Mesendoderm (in vitro differentiated cells): ENCODE results near the gene EPS8L1.
A peak's percentile ranks its signal among the peaks of the same experiment; 100 is the strongest.

Experiments
- DNase-seq: peaks from one replicate; pipeline ENCODE4 v3.0.0; 2013
- H2AK5ac ChIP-seq: 2 replicates; pipeline ENCODE4 v1.6.1; 2013; ENCODE audit warnings: low read length, inconsistent platforms
- H2BK120ac ChIP-seq: 2 replicates; pipeline ENCODE4 v1.6.1; 2013; ENCODE audit warnings: low read depth, mild to moderate bottlenecking, low read length, moderate library complexity, mixed read lengths
- H2BK15ac ChIP-seq: replicated peaks from 2 replicates; pipeline ENCODE4 v1.6.1; 2013; ENCODE audit warnings: low read depth, mild to moderate bottlenecking, moderate library complexity
- H2BK5ac ChIP-seq: 2 replicates; pipeline ENCODE4 v1.6.1; 2013; ENCODE audit warnings: low read length, inconsistent platforms
- H3K18ac ChIP-seq: 2 replicates; pipeline ENCODE4 v1.6.1; 2013; ENCODE audit warnings: mild to moderate bottlenecking, low read length, mixed read lengths
- H3K23ac ChIP-seq: one replicate; pipeline ENCODE4 v1.6.1; 2013; ENCODE audit warnings: low read length
- H3K27ac ChIP-seq: 2 replicates; pipeline ENCODE4 v1.5.1; 2013; ENCODE audit warnings: low read depth, mild to moderate bottlenecking, inconsistent platforms, low read length, moderate library complexity
- H3K27me3 ChIP-seq: 2 replicates; pipeline ENCODE4 v1.6.1; 2013; ENCODE audit warnings: low read length, control low read depth, mild to moderate bottlenecking, inconsistent platforms; ENCODE audit not compliant: insufficient read depth, poor library complexity
- H3K36me3 ChIP-seq: 2 replicates; pipeline ENCODE4 v1.6.1; 2013; ENCODE audit warnings: low read length, inconsistent platforms; ENCODE audit not compliant: control insufficient read depth, insufficient read depth
- H3K4ac ChIP-seq: one replicate; pipeline ENCODE4 v1.6.1; 2013; ENCODE audit warnings: low read depth, mild to moderate bottlenecking, low read length, moderate library complexity
- H3K4me1 ChIP-seq: 2 replicates; pipeline ENCODE4 v1.6.1; 2013; ENCODE audit warnings: low read depth, low read length, inconsistent platforms; ENCODE audit not compliant: control insufficient read depth
- H3K4me2 ChIP-seq: 2 replicates; pipeline ENCODE4 v1.6.1; 2013; ENCODE audit warnings: low read length
- H3K4me3 ChIP-seq: 2 replicates; pipeline ENCODE4 v1.5.1; 2013; ENCODE audit warnings: mild to moderate bottlenecking, low read length
- H3K56ac ChIP-seq: one replicate; pipeline ENCODE4 v1.6.1; 2013; ENCODE audit warnings: low read length
- H3K79me1 ChIP-seq: 2 replicates; pipeline ENCODE4 v1.6.1; 2013; ENCODE audit warnings: low read length, inconsistent platforms
- H3K79me2 ChIP-seq: 2 replicates; pipeline ENCODE4 v1.6.1; 2013; ENCODE audit warnings: mild to moderate bottlenecking, low read length; ENCODE audit not compliant: control insufficient read depth, insufficient read depth
- H3K9ac ChIP-seq: 2 replicates; pipeline ENCODE4 v1.6.1; 2013; ENCODE audit warnings: low read length, inconsistent platforms
- H4K5ac ChIP-seq: one replicate; pipeline ENCODE4 v1.6.1; 2013; ENCODE audit warnings: low read length
- H4K8ac ChIP-seq: one replicate; pipeline ENCODE4 v1.6.1; 2013; ENCODE audit warnings: low read depth, mild to moderate bottlenecking, control low read depth, low read length, moderate library complexity
- WGBS: extraction: QIAGEN DNeasy Blood & Tissue Kit; methylation state at CpG from one replicate; pipeline ENCODE4 v1.1.7; 2013; ENCODE audit warnings: low lambda C conversion rate, missing lambda C conversion rate; ENCODE audit not compliant: insufficient coverage; ENCODE audit errors: extremely low coverage; 5-methylcytosine and 5-hydroxymethylcytosine counted together

EPS8L1 gene

GRCh38 chr19:55069865-55070197 is 5.8 kb upstream of the EPS8L1 start:
- no peaks in the 10 kb centered on the region for H3K27me3 ChIP-seq
- H3K27ac ChIP-seq: no peak overlapping the region
- WGBS: no CpG with 5 or more reads among the region's 2 CpGs
- peak overlapping the region; percentile 40 for H3K4me2 ChIP-seq
- peak overlapping the region; percentile 71 for H3K56ac ChIP-seq
- no peak overlapping the region for H2BK120ac ChIP-seq
- no peak overlapping the region for H4K8ac ChIP-seq
- H3K79me2 ChIP-seq: no peaks in the 10 kb centered on the region
- H2AK5ac ChIP-seq: no peak overlapping the region
- H3K4ac ChIP-seq: no peak overlapping the region
- no peaks in the 10 kb centered on the region for H3K36me3 ChIP-seq
- H3K4me1 ChIP-seq: peaks cover 4% of the 10 kb centered on the region
- no peak overlapping the region for H3K9ac ChIP-seq
- no peak overlapping the region for H3K18ac ChIP-seq
- H4K5ac ChIP-seq: no peak overlapping the region
- no peak for DNase-seq
- no peak overlapping the region for H3K23ac ChIP-seq
- H2BK15ac ChIP-seq: no peak overlapping the region
- no peaks in the 10 kb centered on the region for H3K79me1 ChIP-seq
- no peak overlapping the region for H3K4me3 ChIP-seq
- H2BK5ac ChIP-seq: no peak overlapping the region

GRCh38 chr19:55070466-55071128 is 5.1 kb upstream of the EPS8L1 start:
- H3K36me3 ChIP-seq: no peaks in the 10 kb centered on the region
- no peak overlapping the region for H3K4ac ChIP-seq
- H2AK5ac ChIP-seq: no peak overlapping the region
- peaks cover 4% of the 10 kb centered on the region for H3K4me1 ChIP-seq
- no peak overlapping the region for H3K4me3 ChIP-seq
- H3K23ac ChIP-seq: no peak overlapping the region
- no peak for DNase-seq
- H4K5ac ChIP-seq: no peak overlapping the region
- no peak overlapping the region for H2BK5ac ChIP-seq
- H3K18ac ChIP-seq: no peak overlapping the region
- no peaks in the 10 kb centered on the region for H3K79me1 ChIP-seq
- H3K4me2 ChIP-seq: no peak overlapping the region
- whole genome bisulfite sequencing: no CpG with 5 or more reads among the region's 10 CpGs
- no peak overlapping the region for H3K56ac ChIP-seq
- no peak overlapping the region for H3K27ac ChIP-seq
- no peak overlapping the region for H2BK15ac ChIP-seq
- H3K9ac ChIP-seq: no peak overlapping the region
- no peaks in the 10 kb centered on the region for H3K79me2 ChIP-seq
- H3K27me3 ChIP-seq: no peaks in the 10 kb centered on the region
- H4K8ac ChIP-seq: no peak overlapping the region
- H2BK120ac ChIP-seq: no peak overlapping the region

GRCh38 chr19:55071129-55071502 is 4.6 kb upstream of the EPS8L1 start:
- H3K4me3 ChIP-seq: no peak overlapping the region
- H3K18ac ChIP-seq: no peak overlapping the region
- no peak overlapping the region for H3K56ac ChIP-seq
- no peak overlapping the region for H3K27ac ChIP-seq
- H3K9ac ChIP-seq: no peak overlapping the region
- no peak overlapping the region for H2AK5ac ChIP-seq
- no peak overlapping the region for H4K5ac ChIP-seq
- no peaks in the 10 kb centered on the region for H3K79me2 ChIP-seq
- H3K36me3 ChIP-seq: no peaks in the 10 kb centered on the region
- no peak overlapping the region for H2BK5ac ChIP-seq
- no peak overlapping the region for H2BK120ac ChIP-seq
- no peak overlapping the region for H3K4ac ChIP-seq
- H2BK15ac ChIP-seq: no peak overlapping the region
- no peaks in the 10 kb centered on the region for H3K27me3 ChIP-seq
- H4K8ac ChIP-seq: no peak overlapping the region
- H3K79me1 ChIP-seq: no peaks in the 10 kb centered on the region
- DNase-seq: no peak
- WGBS: no CpG with 5 or more reads among the region's 8 CpGs
- no peak overlapping the region for H3K4me2 ChIP-seq
- H3K23ac ChIP-seq: no peak overlapping the region
- H3K4me1 ChIP-seq: peaks cover 4% of the 10 kb centered on the region

GRCh38 chr19:55071913-55072312 is 3.8 kb upstream of the EPS8L1 start:
- Histone ChIP-seq H4K5ac (no peak overlapping the region), H3K9ac (no peak overlapping the region), H3K56ac (no peak overlapping the region), H3K27ac (no peak overlapping the region), H3K18ac (no peak overlapping the region), H2BK5ac (no peak overlapping the region), H2AK5ac (no peak overlapping the region), H3K4me2 (no peak overlapping the region), H2BK120ac (no peak overlapping the region), H3K23ac (no peak overlapping the region), H3K4me3 (no peak overlapping the region), H3K4me1 (peaks cover 4% of the 10 kb centered on the region), H3K4ac (no peak overlapping the region), H3K79me1 (no peaks in the 10 kb centered on the region), H4K8ac (no peak overlapping the region), H3K27me3 (no peaks in the 10 kb centered on the region), H3K79me2 (no peaks in the 10 kb centered on the region), H3K36me3 (no peaks in the 10 kb centered on the region), H2BK15ac (no peak overlapping the region)
- DNase-seq: no peak
- no CpG with 5 or more reads among the region's 8 CpGs for WGBS

GRCh38 chr19:55076321-55076720 is 652 bp downstream of the EPS8L1 start:
- WGBS: no CpG with 5 or more reads among the region's 12 CpGs

GRCh38 chr19:55077106-55077505 is 1.4 kb downstream of the EPS8L1 start:
- Histone ChIP-seq H3K36me3 (no peaks in the 10 kb centered on the region), H3K4me3 (no peak overlapping the region), H3K27me3 (no peaks in the 10 kb centered on the region), H3K18ac (no peak overlapping the region), H4K8ac (no peak overlapping the region), H3K27ac (no peak overlapping the region), H3K79me1 (no peaks in the 10 kb centered on the region), H2BK5ac (no peak overlapping the region), H3K4ac (no peak overlapping the region), H3K4me1 (no peaks in the 10 kb centered on the region), H3K23ac (no peak overlapping the region), H2BK120ac (no peak overlapping the region), H3K79me2 (no peaks in the 10 kb centered on the region), H3K9ac (no peak overlapping the region), H2AK5ac (no peak overlapping the region), H4K5ac (no peak overlapping the region), H3K56ac (no peak overlapping the region), H3K4me2 (no peak overlapping the region), H2BK15ac (no peak overlapping the region)
- no peak for DNase-seq
- no CpG with 5 or more reads among the region's 2 CpGs for WGBS

More at GRCh38 chr19:55076321-55076720, 652 bp downstream of the EPS8L1 start:
- H2BK120ac ChIP-seq: no peak overlapping the region
- no peaks in the 10 kb centered on the region for H3K79me2 ChIP-seq
- H3K36me3 ChIP-seq: no peaks in the 10 kb centered on the region
- H3K4ac ChIP-seq: peak overlapping the region; percentile 29
- no peak overlapping the region for H3K4me3 ChIP-seq
- H3K27ac ChIP-seq: no peak overlapping the region
- H3K27me3 ChIP-seq: no peaks in the 10 kb centered on the region
- H4K8ac ChIP-seq: no peak overlapping the region
- no peak overlapping the region for H2AK5ac ChIP-seq
- DNase-seq: no peak
- H3K56ac ChIP-seq: peak overlapping the region; percentile 64
- no peak overlapping the region for H3K18ac ChIP-seq
- no peak overlapping the region for H3K4me2 ChIP-seq
- H3K4me1 ChIP-seq: no peaks in the 10 kb centered on the region
- no peak overlapping the region for H2BK15ac ChIP-seq
- H2BK5ac ChIP-seq: no peak overlapping the region
- no peaks in the 10 kb centered on the region for H3K79me1 ChIP-seq
- no peak overlapping the region for H4K5ac ChIP-seq
- peak overlapping the region; percentile 9 for H3K9ac ChIP-seq
- H3K23ac ChIP-seq: no peak overlapping the region
